WTC11 (cell line): ENCODE measurements around the gene SLC8A1. TPM values are rescaled to one million over a fixed set of nuclear protein-coding genes. Genes with fewer than 3 reads are reported as not detected.

Source experiments
- ATAC-seq: fragments of 200-7000 bp; cut with Tn5 transposase; 2 replicates; pipeline ENCODE4 v1.10.0; 2021; ENCODE audit warnings: mild to moderate bottlenecking, moderate library complexity
- CTCF ChIA-PET: fragments of 300-600 bp; sonication (Branson Sonifier 250); formaldehyde crosslinking; loops from one replicate; lab custom pipeline; 2021; ENCODE audit warnings: antibody characterized with exemption; lab: Charles Lee
- POLR2A ChIA-PET: fragments of 350-600 bp; sonication (Branson Sonifier 250); formaldehyde crosslinking; loops from one replicate; lab custom pipeline; 2021; ENCODE audit warnings: antibody characterized with exemption; lab: Charles Lee
- DNase-seq: peaks from one replicate; pipeline ENCODE4 v3.0.0; 2021; ENCODE audit warnings: low spot score
- H3K27ac Mint-ChIP-seq: 2 replicates; pipeline ENCODE4 v1.8.0; 2021; ENCODE audit warnings: mixed read lengths
- H3K27me3 Mint-ChIP-seq: 2 replicates; pipeline ENCODE4 v1.8.0; 2021; ENCODE audit warnings: low read depth, mild to moderate bottlenecking, moderate library complexity, mixed read lengths
- H3K36me3 Mint-ChIP-seq: 2 replicates; pipeline ENCODE4 v1.8.0; 2021; ENCODE audit warnings: mixed read lengths
- H3K4me1 Mint-ChIP-seq: 2 replicates; pipeline ENCODE4 v1.8.0; 2022; ENCODE audit warnings: mixed read lengths
- H3K4me3 Mint-ChIP-seq: 2 replicates; pipeline ENCODE4 v1.8.0; 2021; ENCODE audit warnings: mild to moderate bottlenecking, moderate library complexity, mixed read lengths
- H3K9me3 Mint-ChIP-seq: 2 replicates; pipeline ENCODE4 v1.8.0; 2021; ENCODE audit warnings: mixed read lengths
- ATF1 ChIP-seq: sonication (generic); formaldehyde crosslinking; IDR thresholded peaks from 2 replicates; pipeline ENCODE4 v1.8.1; 2023; ENCODE audit warnings: mild to moderate bottlenecking, moderate library complexity, missing genetic modification reagents
- JUN ChIP-seq: sonication (generic); formaldehyde crosslinking; IDR thresholded peaks from 2 replicates; pipeline ENCODE4 v1.8.0; 2023; ENCODE audit warnings: mild to moderate bottlenecking, missing genetic modification reagents
- KAT7 ChIP-seq: sonication (generic); formaldehyde crosslinking; IDR thresholded peaks from 2 replicates; pipeline ENCODE4 v1.8.1; 2023; ENCODE audit warnings: missing genetic modification reagents, mild to moderate bottlenecking, borderline replicate concordance
- NFATC4 ChIP-seq: fragments of 250-450 bp; sonication (Bioruptor Pico); IDR thresholded peaks from 2 replicates; pipeline ENCODE4 v1.9.0; 2021; ENCODE audit warnings: mild to moderate bottlenecking
- NR3C1 ChIP-seq: sonication (generic); formaldehyde crosslinking; conservative IDR thresholded peaks from 2 replicates; pipeline ENCODE4 v1.8.1; 2023; ENCODE audit warnings: low read depth, mild to moderate bottlenecking, missing genetic modification reagents
- PRRX2 ChIP-seq: fragments of 250-450 bp; sonication (Bioruptor Pico); IDR thresholded peaks from 2 replicates; pipeline ENCODE4 v1.8.0; 2021; ENCODE audit warnings: mild to moderate bottlenecking
- RORB ChIP-seq: fragments of 250-450 bp; sonication (Bioruptor Pico); IDR thresholded peaks from 2 replicates; pipeline ENCODE4 v1.9.0; 2021; ENCODE audit warnings: mild to moderate bottlenecking
- SMAD3 ChIP-seq: sonication (generic); formaldehyde crosslinking; IDR thresholded peaks from 2 replicates; pipeline ENCODE4 v1.8.0; 2022; ENCODE audit warnings: missing genetic modification reagents, mild to moderate bottlenecking, borderline replicate concordance
- SOX15 ChIP-seq: fragments of 250-450 bp; sonication (Bioruptor Pico); IDR thresholded peaks from 2 replicates; pipeline ENCODE4 v1.9.0; 2021; ENCODE audit warnings: mild to moderate bottlenecking
- TEAD4 ChIP-seq: sonication (generic); formaldehyde crosslinking; IDR thresholded peaks from 2 replicates; pipeline ENCODE4 v1.8.0; 2022; ENCODE audit warnings: mild to moderate bottlenecking, missing genetic modification reagents
- ZNF219 ChIP-seq: sonication (generic); formaldehyde crosslinking; IDR thresholded peaks from 2 replicates; pipeline ENCODE4 v1.8.0; 2023; ENCODE audit warnings: missing genetic modification reagents, mild to moderate bottlenecking, borderline replicate concordance
- ZNF423 ChIP-seq: fragments of 250-450 bp; sonication (Bioruptor Pico); IDR thresholded peaks from 2 replicates; pipeline ENCODE4 v2.1.2; 2022; ENCODE audit warnings: mild to moderate bottlenecking, moderate library complexity
- total RNA-seq: library from RNA; stranded (reverse); gene quantifications from 3 replicates; pipeline ENCODE4 v1.2.3, GENCODE V29; 2021
- TF ChIP-seq, protein P1 (sequence below): sonication (generic); formaldehyde crosslinking; IDR thresholded peaks from 2 replicates; pipeline ENCODE4 v1.8.1; 2022; ENCODE audit warnings: missing genetic modification reagents, borderline replicate concordance
- TF ChIP-seq, protein P2 (sequence below): sonication (generic); formaldehyde crosslinking; conservative IDR thresholded peaks from 2 replicates; pipeline ENCODE4 v1.8.1; 2023; ENCODE audit warnings: mild to moderate bottlenecking, low read depth, missing genetic modification reagents, moderate library complexity
- TF ChIP-seq, protein P3 (sequence below): sonication (generic); formaldehyde crosslinking; IDR thresholded peaks from 2 replicates; pipeline ENCODE4 v1.8.0; 2023; ENCODE audit warnings: missing genetic modification reagents, mild to moderate bottlenecking, borderline replicate concordance
- TF ChIP-seq, protein P4 (sequence below): sonication (generic); formaldehyde crosslinking; IDR thresholded peaks from 2 replicates; pipeline ENCODE4 v1.8.1; 2022; ENCODE audit warnings: mild to moderate bottlenecking, missing genetic modification reagents, moderate library complexity, borderline replicate concordance
- TF ChIP-seq, protein P5 (sequence below): fragments of 250-450 bp; sonication (Bioruptor Pico); IDR thresholded peaks from 2 replicates; pipeline ENCODE4 v1.9.0; 2021; ENCODE audit warnings: mild to moderate bottlenecking
- TF ChIP-seq, protein P6 (sequence below): fragments of 250-450 bp; sonication (Bioruptor Pico); IDR thresholded peaks from 2 replicates; pipeline ENCODE4 v1.9.0; 2021; ENCODE audit warnings: moderate library complexity, mild to moderate bottlenecking, inconsistent platforms, borderline replicate concordance
- TF ChIP-seq, protein P7 (sequence below): sonication (generic); formaldehyde crosslinking; IDR thresholded peaks from 2 replicates; pipeline ENCODE4 v1.8.1; 2022; ENCODE audit warnings: mild to moderate bottlenecking, moderate library complexity, missing genetic modification reagents
- TF ChIP-seq, protein P8 (sequence below): fragments of 250-450 bp; sonication (Bioruptor Pico); IDR thresholded peaks from 2 replicates; pipeline ENCODE4 v1.8.0; 2021; ENCODE audit warnings: mild to moderate bottlenecking

SLC8A1 gene
- total RNA-seq, 1 experiment from 2014 or later: 2.6 TPM

DNA sequence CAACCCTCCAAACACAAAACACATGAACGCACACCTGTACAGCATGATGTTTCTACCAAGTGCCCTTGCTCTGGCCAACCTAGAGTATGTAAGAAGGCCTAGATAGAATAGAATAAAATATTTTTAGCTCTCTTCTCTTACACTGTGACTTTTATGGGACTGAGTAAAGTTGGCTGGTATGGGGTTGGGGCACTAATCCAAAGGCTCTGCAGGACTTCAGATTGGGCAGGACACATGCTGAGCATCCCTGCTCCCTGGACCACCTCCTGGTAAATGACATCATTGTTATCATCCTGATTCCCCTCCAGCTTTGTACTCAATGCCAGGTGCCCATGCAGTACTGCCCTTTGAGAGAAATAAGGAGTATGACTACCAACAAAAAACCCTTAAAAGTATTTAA, 322.2 kb downstream of the SLC8A1 start:
- POLR2A ChIA-PET: no interaction called here
- no peak overlapping the region for H3K27ac Mint-ChIP-seq

DNA sequence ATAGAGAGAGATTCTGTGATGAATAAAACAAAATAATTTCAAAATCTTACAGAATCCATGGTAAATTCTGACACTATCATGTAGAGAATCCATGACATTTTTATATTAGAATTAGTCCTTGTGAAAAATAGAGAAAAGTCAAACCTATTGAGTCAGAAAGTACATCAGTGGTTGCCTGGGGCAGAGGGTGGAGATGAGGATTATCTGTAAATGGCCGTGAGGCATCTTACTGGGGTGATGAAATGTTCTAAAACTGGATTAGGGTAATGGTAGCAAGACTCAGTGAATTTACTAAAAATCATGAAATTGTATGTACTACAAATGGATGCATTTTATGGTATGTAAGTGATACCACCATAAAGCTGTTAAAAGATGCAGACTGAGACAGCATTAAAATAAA, 323.1 kb downstream of the SLC8A1 start:
- Mint-ChIP-seq H3K9me3 (no peaks in the 10 kb centered on the region), H3K36me3 (no peaks in the 10 kb centered on the region), H3K4me1 (peaks cover 6% of the 10 kb centered on the region; the same call in 1 of the 2 replicates), H3K27me3 (no peaks in the 10 kb centered on the region), H3K27ac (no peak overlapping the region), H3K4me3 (no peak overlapping the region)
- DNase-seq (no peak), ATAC-seq (no peak)
- CTCF ChIA-PET: no interaction called here
- POLR2A ChIA-PET: no interaction called here
- no peak for TF ChIP-seq ZNF219 (CRISPR knock-in tag)
- TF ChIP-seq NFATC4 (CRISPR knock-in tag): no peak
- TF ChIP-seq NR3C1 (CRISPR knock-in tag): no peak
- no peak for TF ChIP-seq ATF1 (CRISPR knock-in tag)
- no peak for TF ChIP-seq SOX15
- no peak for TF ChIP-seq RORB (CRISPR knock-in tag)
- no peak for TF ChIP-seq SMAD3 (CRISPR knock-in tag)
- TF ChIP-seq, protein P1, sequence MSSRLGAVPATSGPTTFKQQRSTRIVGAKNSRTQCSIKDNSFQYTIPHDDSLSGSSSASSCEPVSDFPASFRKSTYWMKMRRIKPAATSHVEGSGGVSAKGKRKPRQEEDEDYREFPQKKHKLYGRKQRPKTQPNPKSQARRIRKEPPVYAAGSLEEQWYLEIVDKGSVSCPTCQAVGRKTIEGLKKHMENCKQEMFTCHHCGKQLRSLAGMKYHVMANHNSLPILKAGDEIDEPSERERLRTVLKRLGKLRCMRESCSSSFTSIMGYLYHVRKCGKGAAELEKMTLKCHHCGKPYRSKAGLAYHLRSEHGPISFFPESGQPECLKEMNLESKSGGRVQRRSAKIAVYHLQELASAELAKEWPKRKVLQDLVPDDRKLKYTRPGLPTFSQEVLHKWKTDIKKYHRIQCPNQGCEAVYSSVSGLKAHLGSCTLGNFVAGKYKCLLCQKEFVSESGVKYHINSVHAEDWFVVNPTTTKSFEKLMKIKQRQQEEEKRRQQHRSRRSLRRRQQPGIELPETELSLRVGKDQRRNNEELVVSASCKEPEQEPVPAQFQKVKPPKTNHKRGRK (CRISPR knock-in tag): no peak
- TF ChIP-seq, protein P2, sequence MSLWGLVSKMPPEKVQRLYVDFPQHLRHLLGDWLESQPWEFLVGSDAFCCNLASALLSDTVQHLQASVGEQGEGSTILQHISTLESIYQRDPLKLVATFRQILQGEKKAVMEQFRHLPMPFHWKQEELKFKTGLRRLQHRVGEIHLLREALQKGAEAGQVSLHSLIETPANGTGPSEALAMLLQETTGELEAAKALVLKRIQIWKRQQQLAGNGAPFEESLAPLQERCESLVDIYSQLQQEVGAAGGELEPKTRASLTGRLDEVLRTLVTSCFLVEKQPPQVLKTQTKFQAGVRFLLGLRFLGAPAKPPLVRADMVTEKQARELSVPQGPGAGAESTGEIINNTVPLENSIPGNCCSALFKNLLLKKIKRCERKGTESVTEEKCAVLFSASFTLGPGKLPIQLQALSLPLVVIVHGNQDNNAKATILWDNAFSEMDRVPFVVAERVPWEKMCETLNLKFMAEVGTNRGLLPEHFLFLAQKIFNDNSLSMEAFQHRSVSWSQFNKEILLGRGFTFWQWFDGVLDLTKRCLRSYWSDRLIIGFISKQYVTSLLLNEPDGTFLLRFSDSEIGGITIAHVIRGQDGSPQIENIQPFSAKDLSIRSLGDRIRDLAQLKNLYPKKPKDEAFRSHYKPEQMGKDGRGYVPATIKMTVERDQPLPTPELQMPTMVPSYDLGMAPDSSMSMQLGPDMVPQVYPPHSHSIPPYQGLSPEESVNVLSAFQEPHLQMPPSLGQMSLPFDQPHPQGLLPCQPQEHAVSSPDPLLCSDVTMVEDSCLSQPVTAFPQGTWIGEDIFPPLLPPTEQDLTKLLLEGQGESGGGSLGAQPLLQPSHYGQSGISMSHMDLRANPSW: no peak
- TF ChIP-seq, protein P3, sequence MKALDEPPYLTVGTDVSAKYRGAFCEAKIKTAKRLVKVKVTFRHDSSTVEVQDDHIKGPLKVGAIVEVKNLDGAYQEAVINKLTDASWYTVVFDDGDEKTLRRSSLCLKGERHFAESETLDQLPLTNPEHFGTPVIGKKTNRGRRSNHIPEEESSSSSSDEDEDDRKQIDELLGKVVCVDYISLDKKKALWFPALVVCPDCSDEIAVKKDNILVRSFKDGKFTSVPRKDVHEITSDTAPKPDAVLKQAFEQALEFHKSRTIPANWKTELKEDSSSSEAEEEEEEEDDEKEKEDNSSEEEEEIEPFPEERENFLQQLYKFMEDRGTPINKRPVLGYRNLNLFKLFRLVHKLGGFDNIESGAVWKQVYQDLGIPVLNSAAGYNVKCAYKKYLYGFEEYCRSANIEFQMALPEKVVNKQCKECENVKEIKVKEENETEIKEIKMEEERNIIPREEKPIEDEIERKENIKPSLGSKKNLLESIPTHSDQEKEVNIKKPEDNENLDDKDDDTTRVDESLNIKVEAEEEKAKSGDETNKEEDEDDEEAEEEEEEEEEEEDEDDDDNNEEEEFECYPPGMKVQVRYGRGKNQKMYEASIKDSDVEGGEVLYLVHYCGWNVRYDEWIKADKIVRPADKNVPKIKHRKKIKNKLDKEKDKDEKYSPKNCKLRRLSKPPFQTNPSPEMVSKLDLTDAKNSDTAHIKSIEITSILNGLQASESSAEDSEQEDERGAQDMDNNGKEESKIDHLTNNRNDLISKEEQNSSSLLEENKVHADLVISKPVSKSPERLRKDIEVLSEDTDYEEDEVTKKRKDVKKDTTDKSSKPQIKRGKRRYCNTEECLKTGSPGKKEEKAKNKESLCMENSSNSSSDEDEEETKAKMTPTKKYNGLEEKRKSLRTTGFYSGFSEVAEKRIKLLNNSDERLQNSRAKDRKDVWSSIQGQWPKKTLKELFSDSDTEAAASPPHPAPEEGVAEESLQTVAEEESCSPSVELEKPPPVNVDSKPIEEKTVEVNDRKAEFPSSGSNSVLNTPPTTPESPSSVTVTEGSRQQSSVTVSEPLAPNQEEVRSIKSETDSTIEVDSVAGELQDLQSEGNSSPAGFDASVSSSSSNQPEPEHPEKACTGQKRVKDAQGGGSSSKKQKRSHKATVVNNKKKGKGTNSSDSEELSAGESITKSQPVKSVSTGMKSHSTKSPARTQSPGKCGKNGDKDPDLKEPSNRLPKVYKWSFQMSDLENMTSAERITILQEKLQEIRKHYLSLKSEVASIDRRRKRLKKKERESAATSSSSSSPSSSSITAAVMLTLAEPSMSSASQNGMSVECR: no peak
- TF ChIP-seq ZNF423 (CRISPR knock-in tag): no peak
- TF ChIP-seq JUN: no peak
- TF ChIP-seq, protein P4, sequence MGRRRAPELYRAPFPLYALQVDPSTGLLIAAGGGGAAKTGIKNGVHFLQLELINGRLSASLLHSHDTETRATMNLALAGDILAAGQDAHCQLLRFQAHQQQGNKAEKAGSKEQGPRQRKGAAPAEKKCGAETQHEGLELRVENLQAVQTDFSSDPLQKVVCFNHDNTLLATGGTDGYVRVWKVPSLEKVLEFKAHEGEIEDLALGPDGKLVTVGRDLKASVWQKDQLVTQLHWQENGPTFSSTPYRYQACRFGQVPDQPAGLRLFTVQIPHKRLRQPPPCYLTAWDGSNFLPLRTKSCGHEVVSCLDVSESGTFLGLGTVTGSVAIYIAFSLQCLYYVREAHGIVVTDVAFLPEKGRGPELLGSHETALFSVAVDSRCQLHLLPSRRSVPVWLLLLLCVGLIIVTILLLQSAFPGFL: no peak
- TF ChIP-seq TEAD4 (CRISPR knock-in tag): no peak
- TF ChIP-seq, protein P5, sequence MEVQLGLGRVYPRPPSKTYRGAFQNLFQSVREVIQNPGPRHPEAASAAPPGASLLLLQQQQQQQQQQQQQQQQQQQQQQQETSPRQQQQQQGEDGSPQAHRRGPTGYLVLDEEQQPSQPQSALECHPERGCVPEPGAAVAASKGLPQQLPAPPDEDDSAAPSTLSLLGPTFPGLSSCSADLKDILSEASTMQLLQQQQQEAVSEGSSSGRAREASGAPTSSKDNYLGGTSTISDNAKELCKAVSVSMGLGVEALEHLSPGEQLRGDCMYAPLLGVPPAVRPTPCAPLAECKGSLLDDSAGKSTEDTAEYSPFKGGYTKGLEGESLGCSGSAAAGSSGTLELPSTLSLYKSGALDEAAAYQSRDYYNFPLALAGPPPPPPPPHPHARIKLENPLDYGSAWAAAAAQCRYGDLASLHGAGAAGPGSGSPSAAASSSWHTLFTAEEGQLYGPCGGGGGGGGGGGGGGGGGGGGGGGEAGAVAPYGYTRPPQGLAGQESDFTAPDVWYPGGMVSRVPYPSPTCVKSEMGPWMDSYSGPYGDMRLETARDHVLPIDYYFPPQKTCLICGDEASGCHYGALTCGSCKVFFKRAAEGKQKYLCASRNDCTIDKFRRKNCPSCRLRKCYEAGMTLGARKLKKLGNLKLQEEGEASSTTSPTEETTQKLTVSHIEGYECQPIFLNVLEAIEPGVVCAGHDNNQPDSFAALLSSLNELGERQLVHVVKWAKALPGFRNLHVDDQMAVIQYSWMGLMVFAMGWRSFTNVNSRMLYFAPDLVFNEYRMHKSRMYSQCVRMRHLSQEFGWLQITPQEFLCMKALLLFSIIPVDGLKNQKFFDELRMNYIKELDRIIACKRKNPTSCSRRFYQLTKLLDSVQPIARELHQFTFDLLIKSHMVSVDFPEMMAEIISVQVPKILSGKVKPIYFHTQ (CRISPR knock-in tag): no peak

More for the DNA sequence above, 322.2 kb downstream of the SLC8A1 start:
- TF ChIP-seq, protein P6, sequence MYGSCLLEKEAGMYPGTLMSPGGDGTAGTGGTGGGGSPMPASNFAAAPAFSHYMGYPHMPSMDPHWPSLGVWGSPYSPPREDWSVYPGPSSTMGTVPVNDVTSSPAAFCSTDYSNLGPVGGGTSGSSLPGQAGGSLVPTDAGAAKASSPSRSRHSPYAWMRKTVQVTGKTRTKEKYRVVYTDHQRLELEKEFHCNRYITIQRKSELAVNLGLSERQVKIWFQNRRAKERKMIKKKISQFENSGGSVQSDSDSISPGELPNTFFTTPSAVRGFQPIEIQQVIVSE (CRISPR knock-in tag): no peak
- TF ChIP-seq, protein P7, sequence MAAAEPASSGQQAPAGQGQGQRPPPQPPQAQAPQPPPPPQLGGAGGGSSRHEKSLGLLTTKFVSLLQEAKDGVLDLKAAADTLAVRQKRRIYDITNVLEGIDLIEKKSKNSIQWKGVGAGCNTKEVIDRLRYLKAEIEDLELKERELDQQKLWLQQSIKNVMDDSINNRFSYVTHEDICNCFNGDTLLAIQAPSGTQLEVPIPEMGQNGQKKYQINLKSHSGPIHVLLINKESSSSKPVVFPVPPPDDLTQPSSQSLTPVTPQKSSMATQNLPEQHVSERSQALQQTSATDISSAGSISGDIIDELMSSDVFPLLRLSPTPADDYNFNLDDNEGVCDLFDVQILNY (CRISPR knock-in tag): no peak
- TF ChIP-seq, protein P8, sequence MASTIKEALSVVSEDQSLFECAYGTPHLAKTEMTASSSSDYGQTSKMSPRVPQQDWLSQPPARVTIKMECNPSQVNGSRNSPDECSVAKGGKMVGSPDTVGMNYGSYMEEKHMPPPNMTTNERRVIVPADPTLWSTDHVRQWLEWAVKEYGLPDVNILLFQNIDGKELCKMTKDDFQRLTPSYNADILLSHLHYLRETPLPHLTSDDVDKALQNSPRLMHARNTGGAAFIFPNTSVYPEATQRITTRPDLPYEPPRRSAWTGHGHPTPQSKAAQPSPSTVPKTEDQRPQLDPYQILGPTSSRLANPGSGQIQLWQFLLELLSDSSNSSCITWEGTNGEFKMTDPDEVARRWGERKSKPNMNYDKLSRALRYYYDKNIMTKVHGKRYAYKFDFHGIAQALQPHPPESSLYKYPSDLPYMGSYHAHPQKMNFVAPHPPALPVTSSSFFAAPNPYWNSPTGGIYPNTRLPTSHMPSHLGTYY: no peak
- no peak for TF ChIP-seq PRRX2 (CRISPR knock-in tag)
- no peak for TF ChIP-seq KAT7 (CRISPR knock-in tag)
- peaks cover 6% of the 10 kb centered on the region; the same call in 1 of the 2 replicates for H3K4me1 Mint-ChIP-seq
- no peaks in the 10 kb centered on the region for H3K36me3 Mint-ChIP-seq
- no peak for DNase-seq
- H3K9me3 Mint-ChIP-seq: no peaks in the 10 kb centered on the region
- no peaks in the 10 kb centered on the region for H3K27me3 Mint-ChIP-seq
- no peak overlapping the region for H3K4me3 Mint-ChIP-seq
- CTCF ChIA-PET: no interaction called here
- no peak for ATAC-seq
